Endothelial cell of hepatic sinusoid (primary cell): Measurements from ENCODE around the gene RBM8A.

ENCODE experiments used
- in situ Hi-C: cut with HindIII; loops from 2 replicates; pipeline ENCODE4 v1.10.0; 2017; ENCODE audit warnings: low sequenced_read_pairs

Gene RBM8A

GRCh38 chr1:145886816-145887215 is 40.5 kb downstream of the RBM8A start:
- in situ Hi-C loops, result no loop called here

- in situ Hi-C loops, result no loop called here
These were observed 40.9 kb downstream of the RBM8A start for GRCh38 chr1:145886390-145886789.

GRCh38 chr1:145885738-145886287 is 41.5 kb downstream of the RBM8A start, which contains the start of gene ANKRD35:
ANKRD35 (minus strand) TSS chr1:145885866; CDS start chr1:145885758, 108 bp downstream.
- in situ Hi-C loops, result no loop called here

GRCh38 chr1:145884675-145885074 is 42.6 kb downstream of the RBM8A start:
- in situ Hi-C loops, result loop anchor here (5.0 kb wide), 2 partner anchors 37 to 78 kb away; partner anchors contain the start of genes ANKRD34A, NUDT17 and POLR3GL

- in situ Hi-C loops, result loop anchor here (5.0 kb wide), 3 partner anchors 32 to 83 kb away; partner anchors contain the start of genes ANKRD34A, NUDT17, PEX11B and POLR3GL
These were observed 47.5 kb downstream of the RBM8A start for GRCh38 chr1:145879775-145880174.

DNA sequence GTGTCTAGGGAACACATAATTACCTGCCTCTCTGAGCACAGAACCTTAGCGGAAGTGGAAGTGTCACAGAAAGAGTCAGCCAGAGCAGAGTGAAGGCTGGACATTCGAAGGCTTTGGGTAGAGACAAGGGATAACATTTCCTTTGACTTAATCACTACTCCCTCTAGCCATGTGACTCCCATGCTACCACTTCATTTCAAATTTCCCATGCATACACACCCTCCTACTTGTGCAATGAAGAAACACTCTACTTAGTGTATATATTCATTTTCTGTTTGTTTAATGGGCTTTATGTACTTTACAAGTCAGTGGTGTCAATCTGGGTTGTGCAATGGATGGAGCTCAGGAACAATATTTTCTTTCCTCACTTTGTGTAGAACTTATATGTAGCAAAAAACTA is 48.6 kb downstream of the RBM8A start:
- in situ Hi-C loops, result loop anchor here (5.0 kb wide), 1 partner anchor 39 kb away; the partner anchor contains the start of gene PEX11B

- in situ Hi-C loops, result loop anchor here (5.0 kb wide), 1 partner anchor 39 kb away; the partner anchor contains the start of gene PEX11B
These were observed 49.3 kb downstream of the RBM8A start for GRCh38 chr1:145877923-145878486.

DNA sequence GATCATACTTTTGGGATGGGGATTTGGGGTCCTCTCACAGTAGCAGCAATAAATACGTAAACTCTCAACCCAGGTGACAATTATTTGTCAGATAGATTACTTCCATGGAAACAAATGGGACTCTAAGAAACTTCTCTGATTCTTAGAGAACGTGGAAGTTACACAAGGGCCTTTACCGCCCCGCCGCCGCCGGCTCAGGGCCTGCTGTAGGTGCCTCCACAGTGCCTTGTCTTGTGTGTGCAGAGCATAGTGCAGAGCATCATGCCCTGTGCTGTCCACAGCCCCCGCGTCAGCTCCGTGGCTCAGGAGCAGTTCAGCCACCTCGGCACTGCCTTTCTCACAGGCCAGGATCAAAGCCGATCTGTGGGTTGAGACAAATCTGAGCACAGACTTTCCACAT is 52.6 kb downstream of the RBM8A start:
- in situ Hi-C loops, result loop anchor here (5.0 kb wide), 1 partner anchor 43 kb away; the partner anchor contains the start of gene PEX11B

DNA sequence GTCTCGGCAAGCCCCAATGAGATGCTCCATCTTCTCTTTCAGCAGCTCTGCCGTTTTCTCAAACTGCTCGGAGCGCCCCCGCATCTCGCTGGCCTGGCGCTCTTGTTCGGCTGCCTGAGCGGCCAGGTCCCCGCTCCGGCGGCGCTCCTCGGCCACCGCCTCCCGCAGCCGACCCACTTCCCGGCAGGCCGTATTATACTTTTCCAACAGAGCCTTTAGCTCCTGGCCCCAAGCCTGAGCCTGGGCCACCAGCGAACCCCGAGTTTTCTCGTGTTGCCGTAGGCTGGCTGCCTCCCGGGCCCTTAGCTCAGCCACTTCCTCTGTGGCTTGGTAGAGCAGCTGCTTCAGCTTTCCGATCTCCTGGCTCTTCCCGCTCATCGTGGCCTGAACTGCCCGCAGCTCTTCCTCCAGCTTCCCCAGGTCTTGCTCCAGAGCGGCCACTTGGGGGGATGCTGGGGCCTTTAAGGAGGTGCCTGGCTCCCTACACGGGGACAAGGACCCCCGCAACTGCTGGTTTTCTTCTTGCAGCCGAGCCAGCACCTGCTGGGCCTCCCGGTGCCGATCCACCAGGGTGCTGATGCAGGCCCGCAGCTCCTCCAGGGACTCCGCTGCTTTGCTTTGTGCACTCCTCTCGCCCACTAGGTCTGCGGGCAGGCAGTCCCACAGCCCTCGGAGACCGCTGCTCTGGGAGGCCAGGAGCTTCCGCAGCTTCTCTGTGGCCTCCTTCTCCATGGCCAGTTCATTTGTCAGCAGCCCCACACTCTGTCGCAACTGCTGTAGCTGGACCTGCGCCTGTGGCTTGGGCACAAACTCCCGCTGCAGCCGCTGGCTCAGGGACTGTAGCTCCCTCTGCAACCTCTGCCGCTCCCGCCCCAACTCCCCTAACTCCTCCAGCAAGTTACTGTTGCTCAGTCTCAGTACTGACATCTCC is 55.0 kb downstream of the RBM8A start:
- in situ Hi-C loops, result no loop called here
